GM19438 (cell line): ENCODE measurements around the gene RAI1.

ENCODE experiments used
- ATAC-seq: cut with Tn5 transposase; IDR thresholded peaks from one replicate; pipeline ENCODE4 v1.9.1; 2021; ENCODE audit warnings: low read depth; ENCODE audit not compliant: unreplicated experiment

The RAI1 gene

GRCh38 chr17:17822189-17822588, 140.9 kb downstream of the RAI1 start:
- no peak for ATAC-seq

DNA sequence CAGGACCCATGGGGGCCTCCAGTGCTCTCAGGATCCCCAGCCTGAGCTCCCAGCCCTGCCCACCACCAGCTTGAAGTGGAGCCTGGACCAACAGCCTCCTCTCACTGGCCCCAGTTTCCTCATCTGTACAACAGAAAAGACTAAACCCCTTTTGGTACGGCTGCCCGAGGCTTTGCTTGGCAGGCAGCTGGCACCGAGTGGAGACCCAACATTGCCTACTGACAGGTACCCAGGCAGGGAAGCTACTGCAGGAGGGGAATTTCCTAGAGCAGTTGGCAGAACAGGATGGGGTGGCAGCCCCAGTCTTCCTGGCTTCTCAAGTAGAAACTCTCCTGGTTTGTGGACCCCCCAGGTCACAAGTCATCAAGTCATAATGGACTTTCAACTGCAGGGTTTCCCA, 141.4 kb downstream of the RAI1 start:
- no peak for ATAC-seq

DNA sequence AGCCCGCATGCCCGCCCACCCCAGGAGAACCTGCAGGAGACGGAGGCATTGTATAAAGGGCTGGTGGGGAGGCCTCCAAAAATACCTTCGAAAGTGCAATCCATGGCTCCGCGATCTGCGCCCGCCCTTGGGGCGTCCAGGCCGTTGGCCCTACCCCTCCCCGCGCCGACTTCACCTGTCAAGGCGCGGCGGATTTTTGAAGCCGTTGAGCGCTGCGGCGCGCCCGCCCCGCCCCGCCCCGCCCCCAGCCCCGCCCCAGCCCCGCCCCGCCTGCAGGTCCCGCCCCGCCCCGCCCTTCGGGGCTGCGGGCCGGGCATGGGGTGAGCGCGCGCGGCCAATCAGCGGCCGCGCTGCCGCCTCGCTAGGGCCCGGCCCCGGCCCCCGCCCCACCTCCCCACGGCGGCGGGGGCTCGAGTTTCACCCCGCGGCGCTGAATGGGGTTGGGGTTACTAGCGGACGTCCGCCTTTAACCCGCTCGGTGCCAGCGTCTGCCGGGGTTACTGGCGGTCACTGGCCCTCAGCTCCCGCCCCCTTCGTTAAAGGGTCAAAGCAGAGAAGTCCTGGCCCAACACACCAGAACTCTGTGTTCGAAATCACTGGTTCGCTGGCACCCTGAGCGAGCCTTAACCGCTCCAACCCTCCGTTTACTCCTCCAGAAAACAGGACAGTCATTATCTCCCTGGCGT, 142.3 kb downstream of the RAI1 start:
- ATAC-seq = peak; percentile 72

GRCh38 chr17:17824119-17824782, 143.0 kb downstream of the RAI1 start:
- no peak for ATAC-seq

DNA sequence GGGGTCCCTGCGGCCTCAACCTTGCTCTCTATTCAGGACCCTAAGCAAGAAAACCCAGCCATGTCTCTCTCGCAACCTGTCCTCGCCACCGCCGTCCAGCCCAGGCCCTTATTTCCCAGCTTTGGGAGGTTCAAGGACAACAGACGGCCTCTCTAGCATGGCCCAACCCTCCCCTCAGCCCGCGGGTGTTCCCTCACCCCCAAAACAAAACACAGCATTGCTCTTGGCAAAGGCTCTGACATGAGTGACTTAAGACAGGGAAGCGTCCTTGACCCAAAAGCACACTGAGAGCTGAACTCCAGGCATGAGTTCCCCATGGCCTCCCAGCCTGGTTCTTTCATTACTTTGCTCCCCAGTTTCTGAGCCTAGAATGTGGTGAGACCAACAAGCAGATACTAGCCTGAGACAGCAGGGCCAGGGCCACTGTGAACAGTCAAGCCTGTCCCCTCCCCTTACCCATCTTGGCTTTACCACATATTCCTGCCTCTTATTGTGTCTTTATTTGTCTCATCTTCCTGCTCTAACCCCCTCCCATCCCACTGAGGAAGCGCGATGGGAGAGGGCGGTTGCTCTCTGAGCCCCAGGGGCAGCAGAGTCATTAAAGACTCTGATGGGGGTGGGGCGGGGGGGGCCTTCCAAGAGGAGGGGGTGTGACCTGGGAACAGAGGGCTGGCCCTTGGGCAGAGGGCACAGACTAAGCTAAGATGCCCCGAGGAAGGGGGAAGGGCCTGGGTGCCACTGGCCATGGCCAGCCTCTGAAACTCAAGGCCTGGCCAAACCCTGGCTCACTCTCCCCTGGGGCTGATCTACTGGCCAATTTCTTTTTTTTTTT, 143.7 kb downstream of the RAI1 start:
- no peak for ATAC-seq

- no peak for ATAC-seq
Observed at GRCh38 chr17:17826342-17826713, 145.1 kb downstream of the RAI1 start.

GRCh38 chr17:17826942-17827785, 145.9 kb downstream of the RAI1 start:
- ATAC-seq = no peak

- no peak for ATAC-seq
Observed at GRCh38 chr17:17827826-17828621, 146.8 kb downstream of the RAI1 start.

- ATAC-seq = no peak
Observed at GRCh38 chr17:17830269-17830567, 149.0 kb downstream of the RAI1 start.

DNA sequence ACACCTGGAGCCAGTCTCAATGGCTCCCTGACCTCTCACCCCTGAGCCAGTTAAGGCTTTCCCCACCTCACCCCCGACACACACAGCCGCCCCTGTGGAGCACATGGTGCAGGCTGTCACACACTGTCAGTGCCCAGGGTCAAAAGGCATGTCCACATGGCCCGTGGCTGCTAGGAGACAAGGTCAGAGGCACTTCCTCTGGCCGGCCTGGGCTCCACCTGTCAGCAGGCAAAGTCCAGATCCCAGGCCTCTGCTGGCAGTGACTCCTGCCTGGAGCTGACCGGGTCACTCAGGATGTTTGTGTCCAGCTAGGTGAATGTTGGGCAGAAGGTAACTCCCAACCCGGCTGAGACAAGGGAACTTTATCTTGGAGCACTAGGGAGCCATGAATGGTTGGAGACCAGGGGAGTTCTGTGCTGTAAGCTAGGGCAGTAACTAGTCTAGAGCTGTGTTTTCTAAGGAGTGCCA, 149.5 kb downstream of the RAI1 start:
- no peak for ATAC-seq

DNA sequence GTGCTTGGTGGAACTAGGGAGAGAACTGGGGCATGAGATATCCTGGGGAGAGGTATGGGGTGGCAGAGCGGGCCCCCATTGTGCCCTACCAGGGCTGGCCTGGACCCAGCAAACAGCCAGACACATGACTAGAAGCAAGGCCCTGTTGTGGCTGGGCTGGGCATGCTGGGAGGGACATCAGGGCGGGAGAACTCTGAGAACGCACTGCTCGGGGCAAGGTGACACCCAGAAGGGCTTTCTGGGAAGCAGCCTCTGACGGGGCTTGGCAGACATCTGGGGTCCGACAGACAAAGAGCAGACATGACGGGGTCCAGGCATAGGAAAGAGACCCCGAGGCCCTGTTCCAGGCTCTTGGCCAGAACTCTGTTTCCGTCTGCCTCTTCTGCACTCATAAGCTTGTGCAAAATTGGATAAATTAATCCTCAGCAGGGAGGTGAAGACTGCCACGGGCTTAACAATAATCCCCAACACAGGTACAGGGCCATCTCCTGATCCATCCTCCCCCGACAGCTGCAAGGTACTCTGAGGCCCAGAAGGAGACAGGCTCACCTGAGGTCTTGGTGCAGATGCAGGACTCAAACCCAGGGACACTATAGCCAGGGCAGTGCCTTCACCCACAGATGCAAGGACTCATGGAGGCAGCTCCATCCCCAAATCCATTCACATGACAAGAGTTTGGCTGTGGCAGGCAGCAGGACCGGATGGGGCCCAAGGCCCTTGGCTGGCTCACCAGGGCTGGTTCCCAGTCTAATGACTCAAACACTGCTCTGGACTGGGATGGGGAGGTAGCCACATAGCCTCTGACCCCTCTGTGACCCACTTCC, 150.2 kb downstream of the RAI1 start:
- no peak for ATAC-seq

- no peak for ATAC-seq
Observed at GRCh38 chr17:17832032-17832363, 150.7 kb downstream of the RAI1 start.

DNA sequence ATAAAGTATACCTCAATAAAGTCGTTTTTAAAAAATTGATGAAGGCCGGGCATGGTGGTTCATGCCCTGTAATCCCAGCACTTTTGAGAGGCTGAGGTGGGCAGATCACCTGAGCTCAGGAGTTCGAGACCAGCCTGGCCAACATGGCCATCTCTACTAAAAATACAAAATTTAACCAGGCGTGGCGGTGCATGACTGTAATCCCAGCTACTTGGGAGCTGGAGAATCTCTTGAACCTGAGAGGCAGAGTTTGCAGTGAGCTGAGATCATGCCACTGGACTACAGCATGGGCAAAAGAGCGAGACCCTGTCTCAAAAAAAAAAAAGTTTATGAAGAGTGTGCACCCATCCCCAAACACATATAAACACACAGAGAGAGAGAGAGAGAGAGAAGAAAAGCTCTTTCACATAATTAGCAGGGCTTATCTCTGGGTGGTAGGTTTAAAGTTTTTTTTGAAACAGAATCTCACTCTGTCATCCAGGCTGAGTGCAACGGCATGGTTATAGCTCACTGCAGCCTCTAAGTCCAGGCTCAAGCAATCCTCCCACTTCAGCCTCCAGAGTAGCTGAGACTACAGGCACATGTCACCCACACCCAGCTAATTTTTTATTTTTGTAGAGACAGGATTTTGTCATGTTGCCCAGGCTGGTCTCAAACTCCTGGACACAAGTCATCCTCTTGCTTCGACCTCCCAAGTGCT, 152.6 kb downstream of the RAI1 start:
- no peak for ATAC-seq

DNA sequence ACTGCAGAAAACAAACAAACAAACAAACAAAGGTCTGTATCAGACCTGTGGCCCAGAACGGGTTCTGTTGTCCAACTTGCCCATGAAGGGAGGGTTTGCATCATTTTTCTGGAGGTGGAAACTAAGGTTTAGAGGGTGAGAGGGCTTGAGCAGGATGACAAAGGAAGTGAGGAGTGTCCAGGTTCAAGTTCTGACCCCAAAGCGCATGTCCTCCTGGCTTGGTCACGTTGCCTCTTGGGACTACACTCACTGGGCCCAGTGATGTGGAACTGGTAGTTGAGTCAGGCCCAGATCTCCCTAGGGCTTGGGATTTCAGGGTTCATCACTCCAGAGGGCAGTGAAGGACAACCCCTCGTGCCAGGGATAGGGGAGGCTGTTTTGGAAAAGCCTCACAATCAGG, 153.7 kb downstream of the RAI1 start:
- no peak for ATAC-seq

- no peak for ATAC-seq
Observed at GRCh38 chr17:17835415-17836249, 154.4 kb downstream of the RAI1 start.

- peak; percentile 56 for ATAC-seq
Observed at GRCh38 chr17:17836250-17836817, 155.1 kb downstream of the RAI1 start.

GRCh38 chr17:17836818-17837379, 155.6 kb downstream of the RAI1 start, which contains the start of gene SREBF1:
Gene SREBF1, minus strand, starts transcription at chr17:17836986. Its CDS starts 169 bp downstream, at chr17:17836817.
- peak; percentile 35 for ATAC-seq
